ENCODE data around the gene IGSF21.

The IGSF21 gene

DNA sequence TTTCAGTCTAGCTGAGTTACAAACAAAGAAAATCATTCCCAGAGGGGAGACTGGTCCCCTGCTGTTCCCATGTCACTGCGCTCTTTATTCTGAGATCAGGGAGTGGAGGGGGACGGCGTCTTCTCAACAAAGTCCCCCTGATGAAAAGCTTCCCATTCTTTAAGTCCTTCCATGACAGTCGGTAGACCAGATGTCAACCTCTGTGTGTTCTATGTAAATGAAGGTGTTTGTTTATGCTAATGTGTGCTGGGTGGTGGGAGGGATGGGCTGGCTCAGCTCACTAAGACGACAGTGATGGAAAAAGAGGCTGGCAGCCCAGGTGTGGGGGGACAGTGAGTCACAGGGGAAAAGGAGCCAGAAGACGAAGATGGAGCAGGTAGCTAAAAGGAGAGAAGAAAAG lies 225.0 kb downstream of the IGSF21 start (continued):
- TF ChIP-seq PATZ1 (CRISPR knock-in tag; IDR thresholded peaks at IDR 0.05; ENCODE audit: borderline replicate concordance): no peak
- no peak for TF ChIP-seq BACH2 (CRISPR knock-in tag; IDR thresholded peaks at IDR 0.05; ENCODE audit: borderline replicate concordance)
- no peak for TF ChIP-seq ESRRG (CRISPR knock-in tag; IDR thresholded peaks at IDR 0.05)
- no peak for TF ChIP-seq ZC3H10 (CRISPR knock-in tag; IDR thresholded peaks at IDR 0.05)

DNA sequence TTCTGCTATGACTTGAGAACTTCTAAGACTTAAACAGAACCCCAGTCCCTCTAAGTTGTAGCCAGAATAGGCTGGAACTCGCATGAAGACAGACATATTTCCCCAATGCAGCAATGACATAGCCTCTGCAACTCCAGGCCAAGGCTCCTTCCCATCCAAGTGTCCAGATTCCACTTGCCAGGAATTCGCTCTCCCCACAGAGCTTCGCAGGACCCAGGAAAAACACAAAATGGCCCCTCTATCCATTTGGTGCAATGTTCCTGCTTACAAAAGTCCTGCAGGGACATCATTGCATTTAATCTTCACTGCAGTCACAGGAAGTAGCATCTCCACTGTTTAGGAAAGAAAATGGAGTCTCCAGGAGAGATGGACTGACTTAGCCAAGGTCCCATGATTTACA lies 225.6 kb downstream of the IGSF21 start:
- TF ChIP-seq BACH2 (CRISPR knock-in tag; IDR thresholded peaks at IDR 0.05; ENCODE audit: borderline replicate concordance) (no peak), ARNTL (CRISPR knock-in tag; IDR thresholded peaks at IDR 0.05; ENCODE audit: borderline replicate concordance, low read depth) (no peak), ZFP30 (CRISPR knock-in tag; IDR thresholded peaks at IDR 0.05) (no peak), ZNF565 (CRISPR knock-in tag; conservative IDR thresholded peaks at IDR 0.05; ENCODE audit: low read depth) (no peak), ESRRG (CRISPR knock-in tag; IDR thresholded peaks at IDR 0.05) (no peak), ZNF70 (CRISPR knock-in tag; IDR thresholded peaks at IDR 0.05) (no peak), SNAI2 (CRISPR knock-in tag; IDR thresholded peaks at IDR 0.05) (no peak), ZC3H10 (CRISPR knock-in tag; IDR thresholded peaks at IDR 0.05) (no peak), CREB5 (CRISPR knock-in tag; IDR thresholded peaks at IDR 0.05; ENCODE audit: low read depth) (no peak), ISL1 (CRISPR knock-in tag; IDR thresholded peaks at IDR 0.05) (no peak), OSR1 (CRISPR knock-in tag; IDR thresholded peaks at IDR 0.05) (no peak), CSDC2 (CRISPR knock-in tag; IDR thresholded peaks at IDR 0.05) (no peak), ZFP3 (CRISPR knock-in tag; IDR thresholded peaks at IDR 0.05) (no peak), PATZ1 (CRISPR knock-in tag; IDR thresholded peaks at IDR 0.05; ENCODE audit: borderline replicate concordance) (no peak), GLIS3 (CRISPR knock-in tag; IDR thresholded peaks at IDR 0.05) (no peak)
- TF ChIP-seq, protein P1, sequence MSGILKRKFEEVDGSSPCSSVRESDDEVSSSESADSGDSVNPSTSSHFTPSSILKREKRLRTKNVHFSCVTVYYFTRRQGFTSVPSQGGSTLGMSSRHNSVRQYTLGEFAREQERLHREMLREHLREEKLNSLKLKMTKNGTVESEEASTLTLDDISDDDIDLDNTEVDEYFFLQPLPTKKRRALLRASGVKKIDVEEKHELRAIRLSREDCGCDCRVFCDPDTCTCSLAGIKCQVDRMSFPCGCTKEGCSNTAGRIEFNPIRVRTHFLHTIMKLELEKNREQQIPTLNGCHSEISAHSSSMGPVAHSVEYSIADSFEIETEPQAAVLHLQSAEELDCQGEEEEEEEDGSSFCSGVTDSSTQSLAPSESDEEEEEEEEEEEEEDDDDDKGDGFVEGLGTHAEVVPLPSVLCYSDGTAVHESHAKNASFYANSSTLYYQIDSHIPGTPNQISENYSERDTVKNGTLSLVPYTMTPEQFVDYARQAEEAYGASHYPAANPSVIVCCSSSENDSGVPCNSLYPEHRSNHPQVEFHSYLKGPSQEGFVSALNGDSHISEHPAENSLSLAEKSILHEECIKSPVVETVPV (CRISPR knock-in tag; IDR thresholded peaks at IDR 0.05): no peak
- TF ChIP-seq, protein P2, sequence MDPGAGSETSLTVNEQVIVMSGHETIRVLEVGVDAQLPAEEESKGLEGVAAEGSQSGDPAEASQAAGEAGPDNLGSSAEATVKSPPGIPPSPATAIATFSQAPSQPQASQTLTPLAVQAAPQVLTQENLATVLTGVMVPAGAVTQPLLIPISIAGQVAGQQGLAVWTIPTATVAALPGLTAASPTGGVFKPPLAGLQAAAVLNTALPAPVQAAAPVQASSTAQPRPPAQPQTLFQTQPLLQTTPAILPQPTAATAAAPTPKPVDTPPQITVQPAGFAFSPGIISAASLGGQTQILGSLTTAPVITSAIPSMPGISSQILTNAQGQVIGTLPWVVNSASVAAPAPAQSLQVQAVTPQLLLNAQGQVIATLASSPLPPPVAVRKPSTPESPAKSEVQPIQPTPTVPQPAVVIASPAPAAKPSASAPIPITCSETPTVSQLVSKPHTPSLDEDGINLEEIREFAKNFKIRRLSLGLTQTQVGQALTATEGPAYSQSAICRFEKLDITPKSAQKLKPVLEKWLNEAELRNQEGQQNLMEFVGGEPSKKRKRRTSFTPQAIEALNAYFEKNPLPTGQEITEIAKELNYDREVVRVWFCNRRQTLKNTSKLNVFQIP (CRISPR knock-in tag; IDR thresholded peaks at IDR 0.05; ENCODE audit: borderline replicate concordance, low read depth): no peak
- ATAC-seq: no peak

DNA sequence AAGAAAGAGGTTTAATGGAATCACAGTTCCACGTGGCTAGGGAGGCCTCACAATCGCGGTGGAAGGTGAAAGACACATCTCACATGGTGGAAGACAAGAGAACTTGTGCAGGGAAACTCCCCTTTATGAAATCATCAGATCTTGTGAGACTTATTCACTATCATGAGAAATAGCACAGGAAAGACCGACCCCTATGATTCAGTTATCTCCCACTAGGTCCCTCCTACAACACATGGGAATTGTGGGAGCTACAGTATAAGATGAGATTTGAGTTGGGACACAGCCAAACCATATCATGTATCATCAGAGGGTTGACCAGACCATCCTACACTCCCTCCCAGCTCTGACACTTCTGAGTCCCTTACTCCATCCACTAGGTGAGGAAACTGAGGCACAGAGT lies 229.2 kb downstream of the IGSF21 start:
- ATAC-seq: no peak
- TF ChIP-seq OSR1 (CRISPR knock-in tag; IDR thresholded peaks at IDR 0.05) (no peak), CREB5 (CRISPR knock-in tag; IDR thresholded peaks at IDR 0.05; ENCODE audit: low read depth) (no peak), BACH2 (CRISPR knock-in tag; IDR thresholded peaks at IDR 0.05; ENCODE audit: borderline replicate concordance) (no peak)
- TF ChIP-seq, protein P2 (CRISPR knock-in tag; IDR thresholded peaks at IDR 0.05; ENCODE audit: borderline replicate concordance, low read depth): no peak

Data from SK-N-SH treated with all-trans-retinoic acid at 6 μM for 48 hours (cell line).